Stimulated activated CD8-positive, alpha-beta memory T cell treated with anti-CD3 and anti-CD28 coated beads, Interleukin-15, amount 100 ng/mL, for 1 hour (primary cell): ENCODE results near the gene KRTAP9-9.
"Not testable (repeated sequence)": the region's sequence is repeated elsewhere in the genome, so short reads cannot be mapped to it uniquely, and the experiment has no call there.

ENCODE experiments used
- DNase-seq: peaks from one replicate; pipeline ENCODE4 v3.0.0-alpha.2; 2020; ENCODE audit warnings: low read depth

Gene KRTAP9-9

DNA sequence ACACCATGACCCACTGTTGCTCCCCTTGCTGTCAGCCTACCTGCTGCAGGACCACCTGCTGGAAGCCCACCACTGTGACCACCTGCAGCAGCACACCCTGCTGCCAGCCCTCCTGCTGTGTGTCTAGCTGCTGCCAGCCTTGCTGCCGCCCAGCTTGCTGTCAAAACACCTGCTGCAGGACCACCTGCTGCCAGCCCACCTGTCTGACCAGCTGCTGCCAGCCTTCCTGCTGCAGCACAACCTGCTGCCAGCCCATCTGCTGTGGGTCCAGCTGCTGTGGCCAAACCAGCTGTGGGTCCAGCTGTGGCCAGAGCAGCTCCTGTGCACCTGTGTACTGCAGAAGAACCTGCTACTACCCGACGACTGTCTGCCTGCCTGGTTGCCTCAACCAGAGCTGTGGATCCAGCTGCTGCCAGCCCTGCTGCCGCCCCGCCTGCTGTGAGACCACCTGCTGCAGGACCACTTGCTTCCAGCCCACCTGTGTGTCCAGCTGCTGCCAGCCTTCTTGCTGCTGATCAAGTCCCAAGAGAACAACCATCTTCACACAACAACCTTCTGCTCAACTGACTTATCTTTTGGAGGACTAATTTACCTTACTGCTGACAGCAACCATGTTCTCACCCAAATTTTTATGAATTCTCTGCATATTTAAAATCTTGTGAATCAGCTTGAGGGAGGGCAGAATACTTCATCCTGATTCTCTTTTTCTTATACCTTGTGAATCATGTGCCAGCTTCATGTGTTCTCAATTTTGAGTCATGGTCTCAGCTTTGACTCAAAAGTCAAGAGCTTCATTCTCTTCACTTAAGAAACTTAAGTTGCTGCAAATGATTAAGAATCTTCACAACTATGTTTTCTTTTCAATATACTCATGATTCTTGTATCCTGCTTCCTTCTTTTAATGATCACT lies at the start of gene KRTAP9-9:
Gene KRTAP9-9 (plus strand): TSS at position 4 of the 910 bp plus-strand sequence.
- not testable (repeated sequence) for DNase-seq

DNA sequence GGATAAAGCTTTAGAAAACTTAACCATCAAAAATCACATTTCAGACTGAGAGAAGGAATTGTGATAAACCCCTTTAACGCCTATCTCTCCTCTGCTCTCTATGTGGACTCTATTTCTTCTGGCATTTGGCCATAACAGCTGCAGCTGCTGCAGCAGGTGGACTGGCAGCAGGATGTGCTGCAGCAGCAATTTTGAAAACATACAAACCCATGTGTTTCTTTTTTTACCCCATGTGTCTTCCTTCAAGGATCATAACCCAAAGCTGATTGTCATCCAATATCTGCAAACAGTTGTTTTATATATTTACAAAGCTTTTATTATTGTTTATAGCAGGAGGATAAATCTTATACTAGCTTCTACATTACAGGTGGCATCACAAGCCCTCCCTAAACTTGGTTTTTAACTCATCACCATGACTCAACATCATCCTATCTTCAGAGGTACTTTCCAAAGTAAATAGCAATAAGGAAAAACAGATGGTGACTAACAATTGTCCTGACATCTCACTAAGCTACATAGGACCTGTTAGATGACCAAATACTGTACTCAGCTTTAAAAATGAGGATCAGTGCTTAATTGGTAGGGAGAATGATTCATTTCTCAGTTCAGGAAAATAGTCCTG lies 43.2 kb upstream of the KRTAP9-9 start:
- no peak for DNase-seq

DNA sequence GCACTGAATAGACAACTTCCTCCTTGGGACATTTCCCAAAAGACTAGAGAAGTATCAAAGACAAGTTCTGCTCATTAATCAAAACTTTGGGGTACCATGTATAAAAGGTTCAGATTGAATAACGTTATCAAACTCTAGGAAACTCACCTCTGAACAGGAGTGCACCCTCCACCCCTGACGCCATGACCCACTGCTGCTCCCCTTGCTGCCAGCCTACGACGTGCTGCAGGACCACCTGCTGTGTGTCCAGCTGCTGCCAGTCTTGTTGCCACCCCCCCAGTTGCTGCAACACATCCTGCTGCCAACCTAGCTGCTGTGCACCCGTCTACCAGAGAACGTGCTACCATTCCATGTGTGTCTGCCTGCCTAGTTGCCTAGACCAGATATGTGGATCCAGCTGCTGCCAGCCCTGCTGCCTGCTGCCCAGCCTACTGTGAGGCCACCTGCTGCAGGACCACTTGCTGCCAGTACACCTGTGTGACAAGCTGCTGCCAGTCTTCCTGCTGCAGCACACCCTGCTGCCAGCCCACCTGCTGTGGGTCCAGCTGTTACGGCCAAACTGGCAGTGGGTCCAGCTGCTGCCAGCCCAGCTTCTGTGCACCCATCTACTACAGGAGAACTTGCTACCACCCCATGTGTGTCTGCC lies 42.5 kb upstream of the KRTAP9-9 start:
- DNase-seq: no peak

DNA sequence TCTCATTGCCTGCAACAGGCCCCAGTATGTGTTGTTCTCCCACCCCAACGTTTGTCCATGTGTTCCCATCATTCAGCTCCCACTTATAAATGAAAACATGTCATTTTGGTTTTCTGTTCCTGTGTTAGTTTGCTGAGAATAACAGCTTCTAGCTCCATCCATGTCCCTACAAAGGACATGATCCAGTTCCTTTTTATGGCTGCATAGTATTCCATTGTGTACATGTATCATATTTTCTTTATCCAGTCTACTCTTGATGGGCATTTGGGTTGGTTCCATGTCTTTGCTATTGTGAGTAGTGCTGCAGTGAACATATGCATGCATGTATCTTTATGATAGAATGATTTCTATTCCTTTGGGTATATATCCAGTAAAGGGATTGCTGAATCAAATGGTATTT lies 39.5 kb upstream of the KRTAP9-9 start:
- DNase-seq: no peak

DNA sequence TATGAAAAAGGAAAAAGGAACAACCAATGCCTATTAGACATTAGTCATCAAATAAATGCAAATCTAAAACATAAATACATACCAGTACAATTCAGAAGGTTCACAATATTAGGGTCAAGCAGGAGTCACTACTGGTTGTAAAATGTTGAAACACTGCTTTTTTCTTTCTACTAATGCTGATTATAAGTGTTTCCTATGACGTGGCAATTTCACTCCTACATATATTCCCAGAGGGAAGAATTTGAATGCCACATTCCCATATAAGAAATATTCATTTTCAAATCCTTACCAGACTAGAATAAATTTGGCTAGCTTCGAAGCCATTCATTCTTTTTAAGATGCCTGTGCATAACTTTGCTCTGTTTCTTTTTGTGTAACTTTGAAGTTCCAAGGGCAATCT lies 31.4 kb upstream of the KRTAP9-9 start:
- DNase-seq: no peak

DNA sequence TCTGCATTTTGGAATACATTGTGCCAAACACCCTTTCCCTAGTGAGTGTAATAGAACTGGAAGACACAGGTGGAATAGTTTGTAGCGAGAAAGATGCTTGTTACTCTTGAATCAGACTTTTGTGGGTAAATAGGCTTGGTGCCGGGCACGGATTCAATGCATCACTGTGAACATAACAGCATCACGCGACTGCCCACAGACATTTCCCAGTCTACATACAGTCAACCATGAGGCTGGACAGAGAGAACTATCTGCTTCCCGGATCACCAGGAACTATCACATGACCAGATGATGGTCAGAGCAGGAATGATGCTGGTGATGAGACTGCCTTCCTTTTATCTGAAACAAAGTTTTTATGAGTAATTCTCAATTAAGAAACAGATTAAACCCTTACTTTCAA lies 29.1 kb upstream of the KRTAP9-9 start:
- no peak for DNase-seq

DNA sequence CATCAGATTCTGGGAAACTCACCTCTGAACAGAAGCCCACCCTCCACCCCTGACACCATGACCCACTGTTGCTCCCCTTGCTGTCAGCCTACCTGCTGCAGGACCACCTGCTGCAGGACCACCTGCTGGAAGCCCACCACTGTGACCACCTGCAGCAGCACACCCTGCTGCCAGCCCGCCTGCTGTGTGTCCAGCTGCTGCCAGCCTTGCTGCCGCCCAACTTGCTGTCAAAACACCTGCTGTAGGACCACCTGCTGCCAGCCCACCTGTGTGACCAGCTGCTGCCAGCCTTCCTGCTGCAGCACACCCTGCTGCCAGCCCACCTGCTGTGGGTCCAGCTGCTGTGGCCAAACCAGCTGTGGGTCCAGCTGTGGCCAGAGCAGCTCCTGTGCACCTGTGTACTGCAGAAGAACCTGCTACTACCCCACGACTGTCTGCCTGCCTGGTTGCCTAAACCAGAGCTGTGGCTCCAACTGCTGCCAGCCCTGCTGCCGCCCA lies 28.5 kb upstream of the KRTAP9-9 start, which contains the start of gene KRTAP9-2:
Gene KRTAP9-2 (plus strand): TSS at position 51 of the 498 bp plus-strand sequence. CDS start 7 bp downstream, at position 58.
- DNase-seq: not testable (repeated sequence)

DNA sequence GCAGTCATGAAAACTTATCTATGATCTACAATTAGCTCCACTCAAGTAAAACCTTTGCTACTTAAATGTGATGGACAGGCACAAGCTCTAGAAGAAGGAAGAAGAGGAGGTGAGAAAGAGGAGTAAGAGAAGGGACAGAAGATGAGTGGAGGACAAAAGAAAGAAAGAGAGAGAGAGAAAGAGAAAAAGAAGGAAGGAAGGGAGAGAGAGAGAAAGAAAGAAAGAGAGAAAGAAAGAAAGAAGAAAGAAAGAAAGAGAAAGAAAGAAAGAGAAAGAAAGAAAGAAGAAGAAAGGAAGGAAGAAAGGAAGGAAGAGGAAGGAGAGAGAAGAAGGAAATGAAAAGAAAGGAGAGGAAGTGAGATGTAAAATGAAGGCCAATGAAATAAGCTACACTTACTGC lies 25.1 kb upstream of the KRTAP9-9 start:
- DNase-seq: no peak

DNA sequence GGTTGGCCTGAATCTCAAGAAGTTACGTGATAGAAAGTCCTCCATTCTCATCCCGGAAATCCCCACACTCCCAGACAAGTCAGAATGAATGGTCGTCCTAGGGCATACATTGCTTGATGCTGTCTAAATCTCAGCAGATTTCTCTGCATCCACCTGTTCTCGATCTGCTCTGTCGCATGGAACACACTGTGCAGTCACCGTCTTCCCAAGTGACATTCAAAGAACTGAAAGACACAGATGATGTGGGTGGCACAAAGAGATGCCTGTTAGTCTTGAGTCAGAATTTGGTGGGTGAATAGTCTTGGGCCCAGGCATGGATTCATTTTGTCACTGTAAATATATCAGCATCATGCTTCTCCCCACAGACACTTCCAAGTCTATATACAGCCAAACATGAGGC lies 23.5 kb upstream of the KRTAP9-9 start:
- no peak for DNase-seq

DNA sequence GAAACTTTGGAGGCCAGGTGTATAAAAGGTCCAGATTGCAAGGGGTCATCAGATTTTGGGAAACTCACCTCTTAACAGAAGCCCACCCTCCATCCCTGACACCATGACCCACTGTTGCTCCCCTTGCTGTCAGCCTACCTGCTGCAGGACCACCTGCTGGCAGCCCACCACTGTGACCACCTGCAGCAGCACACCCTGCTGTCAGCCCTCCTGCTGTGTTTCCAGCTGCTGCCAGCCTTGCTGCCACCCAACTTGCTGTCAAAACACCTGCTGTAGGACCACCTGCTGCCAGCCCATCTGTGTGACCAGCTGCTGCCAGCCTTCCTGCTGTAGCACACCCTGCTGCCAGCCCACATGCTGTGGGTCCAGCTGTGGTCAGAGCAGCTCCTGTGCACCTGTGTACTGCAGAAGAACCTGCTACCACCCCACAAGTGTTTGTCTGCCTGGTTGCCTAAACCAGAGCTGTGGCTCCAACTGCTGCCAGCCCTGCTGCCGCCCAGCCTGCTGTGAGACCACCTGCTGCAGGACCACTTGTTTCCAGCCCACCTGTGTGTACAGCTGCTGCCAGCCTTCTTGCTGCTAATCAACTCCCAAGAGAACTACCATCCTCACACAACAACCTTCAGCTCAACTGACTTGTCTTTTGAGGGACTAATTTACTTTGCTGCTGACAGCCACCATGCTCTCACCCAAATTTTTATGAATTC lies 22.6 kb upstream of the KRTAP9-9 start, which contains the start of gene KRTAP9-3:
Gene KRTAP9-3 (plus strand): TSS at position 51 of the 707 bp plus-strand sequence. CDS start 53 bp downstream, at position 104.
- DNase-seq: not testable (repeated sequence)

DNA sequence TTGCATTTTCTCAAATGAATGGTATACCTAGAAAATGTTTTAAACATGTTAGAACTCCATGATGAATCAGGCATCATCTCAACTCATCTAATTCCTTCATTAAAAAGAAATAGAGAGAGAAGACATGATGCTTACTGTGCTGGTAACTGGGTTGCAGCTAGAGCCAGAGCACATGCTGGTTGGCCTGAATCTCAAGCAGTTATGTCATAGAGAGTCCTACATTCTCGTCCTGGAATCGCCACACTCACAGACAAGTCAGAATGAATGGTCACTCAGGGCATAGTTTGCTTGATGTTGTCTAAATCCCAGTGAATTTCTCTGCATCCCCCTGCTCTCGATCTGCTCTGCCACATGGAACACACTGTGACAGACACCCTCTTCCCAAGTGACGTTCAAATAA lies 18.1 kb upstream of the KRTAP9-9 start:
- DNase-seq: not testable (repeated sequence)

DNA sequence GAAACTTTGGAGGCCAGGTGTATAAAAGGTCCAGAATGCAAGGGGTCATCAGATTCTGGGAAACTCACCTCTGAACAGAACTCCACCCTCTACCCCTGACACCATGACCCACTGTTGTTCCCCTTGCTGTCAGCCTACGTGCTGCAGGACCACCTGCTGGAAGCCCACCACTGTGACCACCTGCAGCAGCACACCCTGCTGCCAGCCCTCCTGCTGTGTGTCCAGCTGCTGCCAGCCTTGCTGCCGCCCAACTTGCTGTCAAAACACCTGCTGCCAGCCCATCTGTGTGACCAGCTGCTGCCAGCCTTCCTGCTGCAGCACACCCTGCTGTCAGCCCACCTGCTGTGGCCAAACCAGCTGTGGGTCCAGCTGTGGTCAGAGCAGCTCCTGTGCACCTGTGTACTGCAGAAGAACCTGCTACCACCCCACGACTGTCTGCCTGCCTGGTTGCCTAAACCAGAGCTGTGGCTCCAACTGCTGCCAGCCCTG lies 17.2 kb upstream of the KRTAP9-9 start, which contains the start of gene KRTAP9-8:
Gene KRTAP9-8 (plus strand): TSS at position 51 of the 489 bp plus-strand sequence. CDS start 53 bp downstream, at position 104.
- not testable (repeated sequence) for DNase-seq

DNA sequence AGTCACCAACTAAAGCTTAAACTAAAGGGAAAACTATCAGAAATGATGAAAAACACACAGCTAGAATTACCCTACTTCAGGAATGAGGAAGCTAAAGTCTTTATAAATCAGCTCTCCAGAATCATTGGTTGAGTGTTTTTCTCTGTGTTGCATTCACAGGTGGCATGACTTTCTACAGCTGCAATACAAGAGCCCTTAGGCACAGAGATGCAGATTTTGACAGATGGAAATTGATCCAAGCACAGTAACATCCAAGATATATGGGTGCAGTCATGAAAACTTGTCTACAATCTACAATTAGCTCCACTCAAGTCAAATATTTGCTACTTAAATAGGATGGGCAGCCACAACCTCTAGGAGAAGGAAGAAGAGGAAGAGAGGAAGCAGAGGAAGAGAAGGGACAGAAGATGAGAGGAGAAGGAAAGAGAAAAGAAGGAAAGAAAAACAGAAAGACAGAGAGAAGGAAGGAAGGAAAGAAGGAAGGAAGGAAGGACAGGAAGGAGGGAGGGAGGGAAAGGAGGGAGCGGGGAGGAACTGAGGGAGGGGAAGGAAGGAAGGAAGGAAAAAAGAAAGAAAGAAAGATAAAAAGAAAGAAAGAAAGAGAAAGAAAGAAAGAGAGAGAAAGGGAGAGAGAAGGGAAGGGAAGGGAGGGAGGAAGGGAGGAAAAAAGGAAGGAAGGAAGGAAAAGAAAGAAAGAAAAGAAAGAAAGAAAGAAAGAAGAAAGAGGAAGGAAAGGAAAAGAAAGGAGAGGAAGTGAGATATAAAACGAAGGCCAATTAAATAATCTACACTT lies 8.0 kb upstream of the KRTAP9-9 start:
- DNase-seq: not testable (repeated sequence)

DNA sequence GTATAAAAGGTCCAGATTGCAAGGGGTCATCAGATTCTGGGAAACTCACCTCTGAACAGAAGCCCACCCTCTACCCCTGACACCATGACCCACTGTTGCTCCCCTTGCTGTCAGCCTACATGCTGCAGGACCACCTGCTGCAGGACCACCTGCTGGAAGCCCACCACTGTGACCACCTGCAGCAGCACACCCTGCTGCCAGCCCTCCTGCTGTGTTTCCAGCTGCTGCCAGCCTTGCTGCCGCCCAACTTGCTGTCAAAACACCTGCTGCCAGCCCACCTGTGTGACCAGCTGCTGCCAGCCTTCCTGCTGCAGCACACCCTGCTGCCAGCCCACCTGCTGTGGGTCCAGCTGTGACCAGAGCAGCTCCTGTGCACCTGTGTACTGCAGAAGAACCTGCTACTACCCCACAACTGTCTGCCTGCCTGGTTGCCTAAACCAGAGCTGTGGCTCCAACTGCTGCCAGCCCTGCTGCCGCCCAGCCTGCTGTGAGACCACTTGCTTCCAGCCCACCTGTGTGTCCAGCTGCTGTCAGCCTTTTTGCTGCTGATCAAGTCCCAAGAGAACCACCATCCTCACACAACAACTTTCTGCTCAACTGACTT lies 5.4 kb upstream of the KRTAP9-9 start, which contains the start of gene KRTAP9-4:
Gene KRTAP9-4 (plus strand): TSS at position 51 of the 604 bp plus-strand sequence. CDS start 34 bp downstream, at position 85.
- DNase-seq: not testable (repeated sequence)

DNA sequence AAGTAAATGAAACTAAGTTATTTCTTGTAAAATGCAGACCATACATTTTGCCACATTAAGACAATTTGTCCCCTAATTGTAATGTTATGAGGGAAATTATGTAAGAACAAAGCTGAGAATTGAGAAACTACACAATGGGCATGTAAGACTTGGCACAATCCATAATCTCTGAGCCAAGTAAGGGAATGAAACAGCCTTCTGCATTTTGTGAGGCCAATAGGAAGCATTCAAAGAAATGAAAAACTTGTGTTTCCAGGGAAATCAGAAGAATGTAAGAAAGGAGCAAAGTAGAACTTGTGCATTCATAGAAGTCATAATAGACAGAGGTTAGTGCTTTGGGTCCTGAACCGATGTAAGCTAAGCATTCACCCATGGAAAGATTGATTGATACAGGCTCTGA lies 3.9 kb upstream of the KRTAP9-9 start:
- DNase-seq: no peak

DNA sequence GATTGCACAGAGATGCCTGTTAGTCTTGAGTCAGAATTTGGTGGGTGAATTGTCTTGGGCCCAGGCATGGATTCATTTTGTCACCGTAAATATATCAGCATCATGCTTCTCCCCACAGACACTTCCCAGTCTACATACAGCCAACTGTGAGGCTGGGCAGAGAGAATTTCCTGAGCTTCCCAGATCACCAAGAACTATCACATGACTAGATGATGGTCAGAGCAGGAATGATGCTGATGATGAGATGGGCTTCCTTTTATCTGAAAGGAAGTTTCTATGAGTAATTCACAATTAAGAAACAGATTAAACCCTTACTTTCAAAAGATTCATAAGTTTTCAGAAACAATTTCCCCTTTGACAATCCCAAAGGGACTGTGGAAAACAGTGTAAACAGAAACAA lies 323 bp upstream of the KRTAP9-9 start:
- no peak for DNase-seq

DNA sequence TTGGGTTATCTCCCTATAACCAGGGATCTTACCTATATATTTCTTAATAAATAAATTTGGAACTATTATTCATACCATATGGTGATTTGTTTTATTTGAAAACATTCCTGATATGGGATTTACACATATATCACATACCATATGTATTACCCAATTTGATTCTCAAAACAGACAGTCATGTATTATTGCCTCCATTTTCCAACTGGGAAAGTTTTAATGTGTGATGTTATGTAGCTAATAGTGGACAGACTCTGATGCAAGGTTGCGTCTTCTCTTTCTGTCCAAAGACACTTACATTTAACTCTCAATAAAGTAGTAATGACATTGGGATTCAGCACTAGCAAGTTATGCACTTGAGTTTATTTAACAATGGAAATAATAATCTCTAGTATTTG lies 1.1 kb downstream of the KRTAP9-9 start:
- no peak for DNase-seq

DNA sequence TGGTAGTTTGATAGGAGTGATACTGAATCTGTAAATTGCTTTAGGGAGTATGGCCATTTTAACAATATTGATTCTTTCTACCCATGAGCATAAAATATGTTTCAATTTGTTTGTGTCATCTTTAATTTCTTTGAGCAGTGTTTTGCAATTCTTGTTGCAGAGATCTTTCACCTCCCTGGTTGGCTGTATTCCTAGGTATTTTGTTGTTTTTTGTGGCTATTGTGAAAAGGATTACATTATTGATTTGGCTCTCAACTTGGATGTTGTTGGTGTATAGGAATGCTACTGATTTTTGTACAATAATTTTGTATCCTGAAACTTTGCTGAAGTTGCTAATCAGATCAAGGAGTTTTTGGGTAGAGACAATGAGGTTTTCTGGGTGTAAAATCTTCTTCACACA lies 3.2 kb downstream of the KRTAP9-9 start:
- DNase-seq: no peak

DNA sequence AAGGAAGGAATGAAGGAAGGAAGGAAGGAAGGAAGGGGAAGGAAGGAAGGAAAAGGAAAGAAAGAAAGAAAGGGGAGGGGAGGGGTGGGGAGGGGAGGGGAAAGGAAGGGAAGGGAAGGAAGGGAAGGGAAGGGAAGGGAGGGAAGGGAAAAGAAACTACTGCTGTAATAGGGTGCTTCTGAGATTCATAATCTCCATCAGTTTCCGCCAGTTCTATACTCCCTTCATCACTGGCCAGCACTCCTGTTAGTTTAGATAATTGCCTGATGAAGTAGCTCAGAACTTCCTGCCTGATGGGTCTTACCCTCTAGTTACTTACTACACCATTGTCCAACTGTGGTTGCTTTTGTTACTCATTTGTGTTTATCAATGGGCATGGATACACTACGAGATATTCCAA lies 8.0 kb downstream of the KRTAP9-9 start:
- DNase-seq: no peak

DNA sequence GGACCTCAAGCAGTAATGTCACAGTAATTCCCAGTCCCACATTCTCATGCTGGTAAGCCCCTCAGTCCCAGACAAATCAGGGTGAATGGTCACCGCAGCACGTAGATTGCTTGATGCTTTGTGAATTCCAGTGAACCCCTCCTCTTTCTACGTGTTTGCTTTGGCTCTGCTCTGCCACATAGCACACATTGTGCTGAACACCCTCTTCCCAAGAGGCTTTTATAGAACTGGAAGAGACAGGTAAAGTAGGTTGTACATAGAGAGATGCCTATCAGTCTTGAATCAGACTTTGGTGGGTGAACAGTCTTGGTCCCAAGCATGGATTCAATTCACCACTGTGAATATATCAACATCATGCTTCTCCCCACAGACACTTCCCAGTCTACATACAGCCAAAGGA lies 9.4 kb downstream of the KRTAP9-9 start:
- no peak for DNase-seq
